Tibial nerve (tissue), 3 donors: ENCODE results near the gene INTS11.

Source experiments
- POLR2A ChIP-seq, 2 donors: fragments of 450-650 bp; IDR thresholded peaks; one replicate each; pipeline ENCODE4 v1.6.1; 2017; ENCODE audit warnings: antibody characterized with exemption in 2 of 2, mild to moderate bottlenecking in 2 of 2, moderate library complexity in 2 of 2
- TF ChIP-seq, protein P1 (sequence below), 5 experiments: fragments of 200-600 bp in 3 of 5; fragments of 450-650 bp in 2 of 5; sonication (generic) in 3 of 5; IDR thresholded peaks; one replicate each; pipeline ENCODE4 v1.5.1; 2016 to 2019; ENCODE audit warnings: antibody characterized with exemption in 5 of 5, mild to moderate bottlenecking in 3 of 5, moderate library complexity in 2 of 5

DNA sequence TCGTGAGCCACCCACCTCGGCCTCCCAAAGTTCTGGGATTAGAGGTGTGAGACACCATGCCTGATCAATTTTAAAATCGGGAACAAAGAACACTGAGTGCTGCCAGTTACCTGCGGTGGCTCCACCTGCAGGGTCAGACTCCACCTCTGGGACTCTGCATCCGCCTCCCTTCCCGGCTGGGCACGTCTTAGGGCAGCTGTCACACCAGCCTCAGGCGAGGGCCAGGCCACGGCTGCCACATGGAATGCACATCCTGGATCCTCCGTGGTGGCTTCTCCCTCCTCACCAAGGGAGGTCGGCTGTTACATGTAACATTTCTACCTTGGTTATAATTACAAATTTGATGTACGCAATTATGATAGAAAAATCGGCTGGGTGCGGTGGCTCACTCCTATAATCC, 39.8 kb upstream of the INTS11 start:
- TF ChIP-seq, protein P1, sequence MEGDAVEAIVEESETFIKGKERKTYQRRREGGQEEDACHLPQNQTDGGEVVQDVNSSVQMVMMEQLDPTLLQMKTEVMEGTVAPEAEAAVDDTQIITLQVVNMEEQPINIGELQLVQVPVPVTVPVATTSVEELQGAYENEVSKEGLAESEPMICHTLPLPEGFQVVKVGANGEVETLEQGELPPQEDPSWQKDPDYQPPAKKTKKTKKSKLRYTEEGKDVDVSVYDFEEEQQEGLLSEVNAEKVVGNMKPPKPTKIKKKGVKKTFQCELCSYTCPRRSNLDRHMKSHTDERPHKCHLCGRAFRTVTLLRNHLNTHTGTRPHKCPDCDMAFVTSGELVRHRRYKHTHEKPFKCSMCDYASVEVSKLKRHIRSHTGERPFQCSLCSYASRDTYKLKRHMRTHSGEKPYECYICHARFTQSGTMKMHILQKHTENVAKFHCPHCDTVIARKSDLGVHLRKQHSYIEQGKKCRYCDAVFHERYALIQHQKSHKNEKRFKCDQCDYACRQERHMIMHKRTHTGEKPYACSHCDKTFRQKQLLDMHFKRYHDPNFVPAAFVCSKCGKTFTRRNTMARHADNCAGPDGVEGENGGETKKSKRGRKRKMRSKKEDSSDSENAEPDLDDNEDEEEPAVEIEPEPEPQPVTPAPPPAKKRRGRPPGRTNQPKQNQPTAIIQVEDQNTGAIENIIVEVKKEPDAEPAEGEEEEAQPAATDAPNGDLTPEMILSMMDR (IDR thresholded peaks at IDR 0.05): no peak
- TF ChIP-seq POLR2A (IDR thresholded peaks at IDR 0.05): no peak
